ENCODE results near the gene PUM1. TPM values are rescaled to one million over a fixed set of nuclear protein-coding genes. Genes with fewer than 3 reads are reported as not detected.
A peak's percentile ranks its signal among the peaks of the same experiment; 100 is the strongest.

Gene PUM1
- total and polyA plus RNA-seq, 2 of the 8 experiments (the other 6 are each of a cell fraction or from before 2014, with no cell fraction given) = 122 to 177 TPM

- H3K4me2 ChIP-seq (ENCODE audit: insufficient read depth in 1 of 2, low read depth in 2 of 2, low read length in 2 of 2) = no peak overlapping the region
- no peak overlapping the region for H4K5ac ChIP-seq (ENCODE audit: insufficient read length, low read depth, low read length)
- no peak overlapping the region for H3K23ac ChIP-seq (ENCODE audit: insufficient read length)
- H2BK120ac ChIP-seq (replicated peaks; ENCODE audit: low read depth, low read length) = no peak overlapping the region
- TF ChIP-seq POLR2A (IDR thresholded peaks at IDR 0.05; ENCODE audit: control extremely low read depth in 1 of 2, low read depth in 2 of 2, low read length in 2 of 2) (peak in 1 of 2 experiments; percentile 58; a peak in 2 of 3 replicates), TEAD4 (IDR thresholded peaks at IDR 0.05; ENCODE audit: low read depth, low read length) (no peak), POLR2AphosphoS5 (IDR thresholded peaks at IDR 0.05; ENCODE audit: low read depth, low read length) (peak; percentile 59; the same call in 1 of the 2 replicates)
- H3K4ac ChIP-seq (replicated peaks; ENCODE audit: insufficient read length, low read depth, low read length) = no peak overlapping the region
- no peaks in the 10 kb centered on the region for H3K23me2 ChIP-seq (ENCODE audit: low read depth, low read length)
- ChIA-PET POLR2A (ENCODE audit: partially characterized antibody) (interaction anchor here (1.0 kb wide), 1 partner anchor 347 kb away, joined by 3 read pairs; no protein-coding TSS in a partner anchor), CTCF (ENCODE audit: partially characterized antibody) (interaction anchor here (0.7 to 0.9 kb wide), 2 partner anchors 8 to 21 kb away, joined by 3 to 4 read pairs; no protein-coding TSS in a partner anchor)
- no peaks in the 10 kb centered on the region for H3K9me3 ChIP-seq (ENCODE audit: insufficient read depth in 2 of 2, low read depth in 1 of 2, low read length in 1 of 2)
- no peaks in the 10 kb centered on the region for H3K27me3 ChIP-seq (replicated peaks in 1 of 4; ENCODE audit: control insufficient read depth in 3 of 4, extremely low read depth in 1 of 4, insufficient read depth in 3 of 4, low read length in 3 of 4)
- H3K9ac ChIP-seq (replicated peaks in 1 of 4; ENCODE audit: extremely low read depth in 1 of 4, low read depth in 3 of 4, low read length in 3 of 4) = no peak overlapping the region
- no peaks in the 10 kb centered on the region for H3K79me2 ChIP-seq (ENCODE audit: control insufficient read depth in 1 of 2, insufficient read depth in 2 of 2, low read length in 2 of 2)
- H2BK20ac ChIP-seq (ENCODE audit: low read length) = no peak overlapping the region
- no peak overlapping the region for H3K4me3 ChIP-seq (ENCODE audit: extremely low read depth in 1 of 4, insufficient read depth in 2 of 4, low read depth in 3 of 4, low read length in 4 of 4)
- H3K56ac ChIP-seq (replicated peaks; ENCODE audit: insufficient read length, low read depth, low read length) = no peak overlapping the region
- peaks cover 17 to 81% (median 56%) of the 10 kb centered on the region in 4 experiments; a peak in 7 of 8 replicates for H3K36me3 ChIP-seq (ENCODE audit: control insufficient read depth in 2 of 4, insufficient read depth in 4 of 4, low read length in 3 of 4)
- no peak overlapping the region for H2BK15ac ChIP-seq (ENCODE audit: low read length)
- H3K27ac ChIP-seq (ENCODE audit: low read depth, low read length) = no peak overlapping the region
- H2BK5ac ChIP-seq (ENCODE audit: low read depth, low read length) = no peak overlapping the region
- DNase-seq (ENCODE audit: low read depth in 1 of 2, low spot score in 2 of 2) (no peak), FAIRE-seq (no peak)
- H2BK12ac ChIP-seq (ENCODE audit: low read depth, low read length) = no peak overlapping the region
- H3K14ac ChIP-seq (ENCODE audit: insufficient read length) = no peak overlapping the region
- no peak overlapping the region for H2AFZ ChIP-seq (ENCODE audit: low read length)
- H4K8ac ChIP-seq (ENCODE audit: extremely low read depth, insufficient read depth, low read length) = peak overlapping the region; percentile 59; the same call in 1 of the 2 replicates
- no peak overlapping the region for H3K18ac ChIP-seq (ENCODE audit: extremely low read depth, low read length)
- H3K4me1 ChIP-seq (replicated peaks in 1 of 4; ENCODE audit: control insufficient read depth in 3 of 4, insufficient read depth in 4 of 4, low read length in 3 of 4) = no peaks in the 10 kb centered on the region
- no peaks in the 10 kb centered on the region; the same call in 1 of the 2 replicates for H3K79me1 ChIP-seq (ENCODE audit: low read depth, low read length)
- no peak overlapping the region for H4K91ac ChIP-seq (replicated peaks; ENCODE audit: insufficient read length, low read length)
- H4K20me1 ChIP-seq (replicated peaks in 1 of 2; ENCODE audit: control insufficient read depth in 1 of 2, insufficient read depth in 2 of 2, low read length in 2 of 2) = peaks cover 4 to 9% of the 10 kb centered on the region in 2 experiments
- WGBS, 2 experiments (ENCODE audit: extremely low coverage in 1 of 2, insufficient coverage in 1 of 2, insufficient read length in 1 of 2, insufficient replicate concordance in 2 of 2, low coverage in 1 of 2, low lambda C conversion rate in 2 of 2, missing lambda C conversion rate in 1 of 2) = 94% methylated on average over 20 of the region's 20 CpGs; no CpG with 5 or more reads in 1 of the 2 experiments
- H2AK5ac ChIP-seq (ENCODE audit: low read depth, low read length) = no peak overlapping the region
Measured at GRCh38 chr1:30936541-30937171, 128.9 kb downstream of the PUM1 start.

Measured in H1 (cell line).